Mucosa of gallbladder (tissue), 1 donor: ENCODE data around the gene C1QTNF3. TPM values are rescaled to one million over a fixed set of nuclear protein-coding genes. Genes with fewer than 3 reads are reported as not detected.
"Not testable (repeated sequence)": the region's sequence is repeated elsewhere in the genome, so short reads cannot be mapped to it uniquely, and the experiment has no call there.

Experiments used
- DNase-seq: peaks from one replicate; pipeline ENCODE4 v3.0.0-alpha.2; 2020; ENCODE audit warnings: low spot score
- total RNA-seq: library from RNA; stranded (reverse); gene quantifications from one replicate; pipeline ENCODE4 v1.2.1, GENCODE V29; 2021
- donor health status: DM: no; HTN: no; CAD: no.

Gene C1QTNF3
- total RNA-seq, 1 donor from 2014 or later: 7.0 TPM

DNA sequence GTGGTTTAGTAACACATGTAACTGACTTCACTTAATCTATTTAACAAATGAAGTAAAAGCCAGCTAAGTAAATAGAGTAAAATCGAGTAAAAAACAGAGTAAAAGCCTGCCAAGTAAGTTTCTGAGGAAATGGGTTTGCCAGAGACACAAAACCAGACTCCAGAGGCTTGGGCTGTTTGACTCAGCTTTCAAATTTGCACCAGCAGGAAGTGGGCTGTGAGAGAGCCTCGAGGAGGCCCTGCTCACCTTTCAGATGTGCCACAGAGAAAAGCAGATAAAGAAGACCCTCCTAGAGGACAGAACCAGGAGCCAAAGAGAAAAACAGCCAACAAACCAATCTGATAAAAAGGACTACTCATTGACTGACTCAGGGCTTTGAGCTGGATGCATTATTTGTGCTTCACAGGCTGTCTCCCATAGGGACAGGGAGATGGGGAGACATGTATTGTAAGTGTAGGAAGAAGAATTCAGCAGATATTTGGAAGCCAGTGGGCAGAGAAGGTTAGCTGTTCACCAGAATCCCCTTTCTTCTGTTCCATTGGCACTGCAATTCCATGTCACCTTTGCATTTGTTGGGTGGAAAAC, 20.8 kb downstream of the C1QTNF3 start:
- no peak for DNase-seq

DNA sequence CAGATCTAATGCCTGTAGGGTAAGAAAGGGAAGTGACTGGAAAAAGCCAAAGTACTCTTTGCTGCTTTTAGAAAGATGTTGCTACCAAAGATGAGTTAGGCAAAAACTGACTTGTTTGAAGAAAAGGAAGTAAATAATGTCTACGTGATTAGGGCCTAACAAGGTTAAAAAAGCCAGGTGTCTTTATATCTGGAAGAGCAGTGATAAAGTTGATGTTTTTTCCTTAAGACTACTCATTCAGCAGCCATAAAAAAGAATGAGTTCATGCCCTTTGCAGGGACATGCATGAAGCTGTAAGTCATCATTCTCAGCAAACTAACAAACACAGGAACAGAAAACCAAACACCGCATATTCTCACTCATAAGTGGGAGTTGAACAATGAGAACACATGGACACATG, 21.7 kb downstream of the C1QTNF3 start:
- DNase-seq: no peak

DNA sequence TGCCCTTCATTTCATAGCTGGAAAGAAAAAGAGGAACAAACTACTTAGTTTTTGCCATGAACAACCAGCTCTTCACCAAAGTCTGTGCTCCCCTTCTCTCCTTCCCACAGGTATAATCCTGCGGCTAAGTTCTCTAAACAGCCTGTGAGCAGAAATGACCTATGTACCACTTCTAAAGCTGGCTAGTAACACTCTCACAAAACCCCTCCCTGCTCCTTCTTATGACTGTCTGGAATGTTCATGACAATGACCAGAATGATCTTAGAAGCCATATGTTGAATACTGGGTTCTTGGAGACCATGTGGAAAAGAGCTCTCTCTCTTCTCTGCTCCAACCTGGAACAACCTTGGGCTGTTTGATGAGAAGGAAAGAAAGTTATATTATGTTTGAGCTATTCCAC, 22.3 kb downstream of the C1QTNF3 start:
- no peak for DNase-seq

DNA sequence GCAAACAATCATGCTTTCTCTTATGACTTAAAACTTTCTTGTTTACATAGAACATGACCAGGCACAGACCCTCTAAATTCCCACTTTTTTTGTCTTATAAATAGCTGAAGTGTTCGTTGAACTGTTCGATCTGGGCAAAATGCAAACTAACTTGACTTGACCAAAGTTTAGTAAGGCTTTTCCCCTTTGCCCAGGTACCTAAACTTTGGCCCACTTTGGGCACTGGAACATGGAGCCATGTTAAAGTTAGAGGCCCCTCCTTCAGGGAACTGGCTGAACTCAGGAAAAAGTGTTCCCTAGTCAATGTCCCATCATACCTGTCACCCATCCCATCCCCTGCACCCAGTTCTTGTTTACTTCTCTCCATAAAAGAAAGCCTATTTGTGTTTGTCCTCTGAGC, 25.8 kb downstream of the C1QTNF3 start:
- DNase-seq: no peak

DNA sequence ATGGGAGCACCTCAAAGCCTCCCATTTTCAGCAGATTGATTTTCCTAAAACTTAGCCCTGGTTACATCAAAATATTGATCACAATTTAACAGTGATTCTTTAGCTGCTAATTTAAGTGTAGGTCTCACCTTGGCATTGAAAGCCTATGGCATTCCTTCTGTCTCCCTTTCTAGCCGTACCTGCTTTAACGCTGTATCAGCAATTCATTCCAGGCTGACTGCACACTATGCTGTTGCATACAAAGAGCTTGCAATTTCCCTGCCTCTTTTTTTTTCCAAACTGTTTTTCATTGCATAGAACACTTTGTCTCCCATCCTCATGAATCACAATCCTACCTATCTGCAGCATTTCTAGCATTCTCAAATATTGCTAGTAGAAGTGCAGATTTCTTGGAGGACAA, 26.3 kb downstream of the C1QTNF3 start:
- no peak for DNase-seq

DNA sequence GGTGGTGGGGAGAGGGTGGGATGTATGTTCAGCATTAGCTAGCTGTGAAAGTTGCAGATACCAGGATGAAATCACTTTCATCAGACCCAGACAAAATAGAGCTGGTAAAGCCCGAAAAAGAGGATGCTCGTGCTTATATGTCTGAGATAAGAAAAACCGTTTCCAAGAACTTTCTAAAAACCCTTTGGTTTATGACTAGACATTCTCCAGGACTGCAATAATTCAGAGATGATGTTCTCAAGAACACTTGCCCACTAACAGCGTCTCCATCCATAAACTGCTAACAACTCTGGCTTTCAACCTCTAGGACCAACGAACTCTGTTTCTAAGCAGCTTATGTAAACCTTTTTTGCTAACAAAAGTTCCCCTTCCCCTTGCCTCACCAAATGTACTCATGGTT, 26.8 kb downstream of the C1QTNF3 start:
- no peak for DNase-seq

DNA sequence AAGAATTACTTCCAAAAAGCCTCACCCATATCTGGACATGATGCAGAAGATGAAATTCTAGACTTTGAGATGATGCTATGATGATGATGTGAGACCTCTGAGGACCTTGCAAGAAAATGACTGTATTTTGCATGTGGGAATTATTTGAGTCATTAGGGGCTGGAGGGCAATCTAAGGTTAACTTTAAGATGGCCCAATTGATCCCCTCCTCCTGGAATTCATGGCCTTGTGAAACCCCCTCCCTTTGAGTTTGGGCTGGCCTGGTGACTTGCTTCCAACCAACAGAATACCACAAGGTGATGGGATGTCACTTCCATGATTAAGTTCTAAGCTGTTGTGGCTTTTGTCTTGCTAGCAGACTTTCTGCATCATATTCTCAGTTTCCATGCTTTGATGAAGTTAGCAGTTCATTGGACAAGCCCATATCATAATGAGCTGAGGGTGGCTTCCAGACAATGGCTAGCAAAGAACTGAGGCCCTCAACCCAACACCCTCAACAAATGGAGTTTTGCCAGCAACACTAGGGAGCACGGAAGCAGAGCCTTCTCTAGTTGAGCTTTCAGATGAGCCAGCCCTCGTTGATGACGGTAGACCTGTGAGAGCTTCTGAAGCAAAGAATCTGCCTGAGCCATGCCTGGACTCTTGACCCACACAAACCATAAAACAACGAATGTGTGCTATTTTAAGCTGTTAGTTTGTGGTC, 27.7 kb downstream of the C1QTNF3 start:
- DNase-seq: no peak

DNA sequence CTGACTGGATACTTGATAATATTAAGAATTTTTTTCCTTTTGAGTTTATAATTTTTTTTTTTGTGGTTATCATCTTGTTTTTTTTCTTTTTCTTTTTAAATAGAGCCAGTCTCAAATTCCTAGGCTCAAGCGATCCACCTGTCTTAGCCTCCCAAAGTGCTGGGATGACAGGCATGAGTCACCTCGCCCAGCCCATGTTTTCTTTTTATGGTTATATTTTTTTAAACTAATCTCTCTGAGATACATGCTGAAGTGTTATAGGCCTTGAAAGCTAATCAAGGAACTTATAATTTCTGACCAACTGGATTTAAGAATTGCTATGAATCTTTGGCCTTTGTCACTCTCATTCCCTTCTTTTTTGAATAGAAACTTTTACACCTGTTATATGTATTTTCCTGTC, 28.4 kb downstream of the C1QTNF3 start:
- DNase-seq: no peak

DNA sequence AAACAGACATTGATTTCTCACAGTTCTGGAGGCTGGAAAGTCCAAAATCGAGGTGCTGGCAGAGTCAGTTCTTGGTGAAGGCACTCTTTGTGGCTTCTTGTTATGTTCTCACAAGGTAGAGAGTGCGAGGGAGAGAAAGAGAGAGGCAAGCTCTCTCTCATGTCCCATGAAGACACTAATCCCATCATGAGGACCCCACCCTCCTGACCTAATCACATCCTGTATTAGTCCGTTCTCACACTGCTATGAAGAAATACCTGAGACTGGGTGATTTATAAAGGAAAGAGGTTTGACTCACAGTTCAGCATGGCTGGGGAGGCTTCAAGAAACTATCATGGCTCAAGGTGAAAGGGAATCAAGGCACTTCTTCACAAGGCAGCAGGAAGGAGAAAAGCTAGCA, 29.5 kb downstream of the C1QTNF3 start:
- no peak for DNase-seq

DNA sequence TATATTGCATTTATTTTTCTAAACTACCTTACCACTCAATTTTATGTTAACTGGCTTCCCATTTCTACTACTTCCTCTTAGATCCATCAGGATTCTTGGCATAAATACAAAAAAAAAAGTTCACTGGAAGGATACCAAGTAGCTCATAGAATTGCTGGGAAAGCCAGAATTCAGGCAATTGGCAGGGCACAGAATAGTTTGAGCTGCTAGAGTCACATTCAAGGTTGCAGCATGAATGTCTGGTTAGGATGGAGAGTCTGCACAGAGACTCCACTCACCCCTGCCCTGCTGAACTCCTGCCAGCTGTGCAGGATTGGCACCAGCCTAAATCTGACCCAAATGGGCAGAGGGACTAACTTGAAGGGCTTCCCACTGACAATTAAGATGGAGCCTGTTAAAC, 30.2 kb downstream of the C1QTNF3 start:
- no peak for DNase-seq

DNA sequence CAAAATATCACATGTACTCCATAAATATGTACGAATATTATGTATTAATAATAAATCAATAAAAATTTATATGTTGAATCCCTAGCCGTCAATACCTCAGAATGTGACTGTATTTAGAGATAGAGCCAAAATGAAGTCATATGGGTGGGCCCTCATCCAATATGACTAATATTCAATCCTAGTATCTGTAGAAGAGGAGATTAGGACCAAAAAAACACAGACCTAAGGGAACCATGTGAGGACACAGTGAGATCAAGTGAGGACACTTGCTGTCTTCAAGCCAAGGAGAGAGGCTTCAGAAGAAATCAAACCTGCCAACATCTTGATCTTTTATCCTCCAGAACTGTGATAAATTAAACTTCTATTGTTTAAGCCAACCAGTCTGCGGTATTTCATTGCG, 31.5 kb downstream of the C1QTNF3 start:
- no peak for DNase-seq

DNA sequence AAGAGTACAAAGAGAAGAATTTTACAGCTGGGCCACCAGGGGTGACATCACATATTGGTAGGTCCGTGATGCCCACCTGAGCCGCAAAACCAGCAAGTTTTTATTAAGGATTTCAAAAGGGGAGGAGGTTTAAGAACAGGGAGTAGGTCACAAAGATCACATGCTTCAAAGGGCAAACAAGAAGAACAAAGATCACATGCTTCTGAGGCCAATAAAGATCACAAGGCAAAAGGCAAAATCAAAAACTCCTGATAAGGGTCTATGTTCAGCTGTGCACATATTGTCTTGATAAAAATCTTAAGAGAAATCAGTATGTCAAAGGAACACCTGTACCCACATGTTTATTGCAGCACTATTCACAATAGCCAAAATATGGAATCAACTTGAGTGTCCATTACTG, 32.9 kb downstream of the C1QTNF3 start:
- not testable (repeated sequence) for DNase-seq

DNA sequence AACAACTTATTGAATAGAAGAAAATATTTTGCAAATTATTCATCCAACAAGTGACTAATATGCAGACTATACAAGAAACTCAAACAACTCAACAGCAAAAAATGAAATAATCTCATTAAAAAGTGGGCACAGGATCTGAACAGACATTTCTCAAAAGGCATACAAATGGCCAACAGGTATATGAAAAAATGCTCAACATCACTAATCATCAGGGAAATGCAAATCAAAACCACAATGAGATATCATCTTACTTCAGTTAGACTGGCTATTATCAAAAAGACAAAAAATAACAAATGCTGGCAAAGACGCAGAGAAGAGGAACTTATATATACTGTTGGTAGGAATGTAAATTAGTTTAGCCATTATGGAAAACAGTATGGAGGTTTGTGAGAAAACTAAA, 33.4 kb downstream of the C1QTNF3 start:
- no peak for DNase-seq

DNA sequence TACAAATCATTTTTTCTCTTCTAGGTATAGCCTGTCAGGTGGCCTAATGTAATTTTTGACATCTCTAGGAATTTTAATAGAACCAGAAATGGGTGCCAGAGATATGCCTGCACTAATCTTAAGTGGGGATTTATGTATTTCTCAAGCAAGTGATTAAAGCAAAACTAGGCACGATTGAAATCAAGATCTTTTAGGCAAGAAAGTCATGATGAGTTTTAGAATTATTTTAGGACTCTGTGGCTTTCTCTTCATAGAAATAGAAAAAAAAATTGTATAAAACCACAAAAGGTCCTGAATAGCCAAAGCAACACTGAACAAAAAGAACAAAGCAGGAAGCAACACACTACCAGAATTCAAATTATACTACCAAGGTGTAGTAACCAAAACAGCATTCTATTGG, 34.2 kb downstream of the C1QTNF3 start:
- DNase-seq: no peak

DNA sequence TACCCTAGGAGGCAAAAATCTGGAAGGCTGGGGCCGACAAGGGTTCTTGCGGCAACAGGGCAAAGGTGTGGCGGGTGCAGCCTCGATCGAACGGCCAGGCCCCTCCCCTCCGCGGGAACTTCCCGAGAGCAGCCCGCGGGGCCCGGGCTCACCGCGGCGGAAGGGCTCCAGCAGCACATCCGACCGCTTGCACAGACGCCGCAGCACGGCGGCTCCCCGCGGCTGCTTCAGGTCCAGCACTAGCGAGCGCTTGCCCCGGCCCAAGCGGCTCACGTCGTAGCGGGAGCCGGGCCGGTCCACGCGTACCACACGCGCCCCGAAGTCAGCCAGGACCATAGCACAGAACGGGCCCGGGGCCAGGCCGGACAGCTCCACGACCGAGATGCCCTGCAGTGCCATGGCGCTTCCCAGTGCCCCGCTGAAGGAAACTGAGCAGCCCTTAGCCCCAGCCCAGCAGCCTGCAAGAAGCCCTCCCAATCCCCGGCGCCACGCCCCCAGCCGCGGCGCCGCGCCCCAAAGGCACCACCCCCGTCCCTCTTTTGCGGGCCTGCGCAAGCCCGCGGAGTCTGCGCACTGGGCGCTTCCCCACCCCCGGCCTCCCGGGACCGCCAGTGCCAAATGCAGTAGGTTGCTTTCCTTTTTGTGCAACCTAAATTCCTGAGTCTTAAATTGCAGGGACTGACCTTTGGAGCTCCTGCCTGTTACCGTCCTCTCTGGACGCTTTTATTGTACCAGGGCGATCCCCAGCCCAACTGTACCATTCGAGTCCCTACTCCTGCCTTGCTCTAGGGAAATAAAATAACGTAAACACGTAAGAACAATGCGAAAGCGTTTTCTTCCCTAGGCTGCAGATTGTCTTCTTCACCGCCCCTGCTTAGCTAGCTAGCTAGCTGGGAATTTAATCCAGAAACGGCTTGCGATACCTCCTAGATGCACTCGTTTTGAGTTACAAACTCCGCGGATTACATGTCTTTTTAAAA, 35.1 kb downstream of the C1QTNF3 start, which contains the start of gene AMACR:
AMACR (minus strand) TSS at position 430 of the 980 bp plus-strand sequence; CDS start at position 399, 31 bp downstream.
- DNase-seq: peak; percentile 94

DNA sequence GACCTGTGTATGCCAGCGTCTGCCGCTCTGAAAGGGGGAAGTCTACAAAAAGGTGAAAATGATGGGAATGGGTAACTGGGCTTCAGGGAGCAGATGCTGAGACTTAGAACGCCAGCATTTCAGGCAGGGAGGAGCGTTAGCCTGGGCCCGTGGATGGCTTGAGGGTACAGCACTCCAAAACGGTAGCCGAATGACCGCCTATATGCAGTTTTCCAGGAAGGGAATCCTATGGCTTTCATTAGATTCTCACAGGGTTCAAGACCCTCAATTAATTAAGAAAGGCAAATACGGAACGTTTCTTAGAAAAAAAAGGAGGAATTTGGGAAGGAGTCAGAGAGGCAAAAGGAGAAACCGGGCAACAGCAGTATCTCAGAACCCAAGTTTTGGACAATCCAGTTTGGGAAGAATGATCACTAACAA, 35.8 kb downstream of the C1QTNF3 start:
- no peak for DNase-seq

DNA sequence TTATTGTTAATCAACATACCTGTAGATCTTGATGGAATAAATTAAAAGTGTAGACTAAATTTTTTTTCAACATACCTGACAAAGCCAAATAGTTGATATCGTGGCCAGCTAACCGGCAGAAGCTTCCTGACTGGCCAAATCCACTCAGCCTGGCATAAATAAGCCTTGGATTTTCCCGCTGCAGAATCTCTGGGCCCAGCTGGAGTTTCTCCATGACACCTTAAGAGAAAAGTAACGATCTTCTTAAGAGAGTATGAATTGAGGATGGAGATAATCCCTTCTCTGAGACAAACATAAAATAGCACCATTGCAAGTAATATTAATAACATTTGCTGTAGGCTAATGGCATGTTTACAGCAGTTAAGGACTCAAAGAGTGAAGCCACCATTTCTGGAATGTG, 37.3 kb downstream of the C1QTNF3 start:
- no peak for DNase-seq

DNA sequence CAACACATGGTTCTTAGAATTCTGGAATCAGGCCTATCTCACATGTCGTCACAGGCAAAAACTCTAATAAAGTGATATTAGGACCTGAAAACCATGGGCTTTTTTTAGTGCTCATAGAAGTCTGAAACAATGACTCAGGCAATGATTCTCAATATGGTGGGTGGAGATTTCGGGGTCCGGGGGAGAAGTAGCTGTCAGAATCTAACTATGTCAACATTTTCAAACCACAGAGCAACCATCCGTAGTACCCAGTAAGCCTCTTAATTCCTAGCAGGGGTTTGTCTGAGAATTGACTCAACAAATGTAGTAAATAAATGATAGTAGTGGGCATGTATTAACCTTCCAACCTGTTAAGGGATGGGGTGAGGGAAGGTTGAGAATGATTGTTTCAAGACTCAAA, 37.8 kb downstream of the C1QTNF3 start:
- DNase-seq: no peak

DNA sequence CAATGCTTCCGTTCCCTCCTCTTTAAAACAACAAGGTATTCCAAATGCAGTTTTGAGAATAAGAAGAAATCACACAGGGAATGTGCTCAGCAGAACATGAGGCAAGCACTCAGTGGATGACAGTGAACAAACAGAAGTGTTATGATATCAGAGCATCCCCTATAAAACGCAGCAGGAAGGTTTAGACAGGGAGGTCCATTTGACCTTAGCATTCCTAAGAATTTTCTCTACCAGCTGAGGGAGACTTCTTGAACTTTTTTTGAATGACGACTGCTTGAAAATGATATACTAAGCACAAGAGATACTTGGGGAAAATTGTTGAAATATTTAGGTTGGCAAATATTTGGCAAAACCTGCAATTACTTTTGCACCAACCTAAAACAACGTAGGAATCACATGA, 39.1 kb downstream of the C1QTNF3 start:
- no peak for DNase-seq

DNA sequence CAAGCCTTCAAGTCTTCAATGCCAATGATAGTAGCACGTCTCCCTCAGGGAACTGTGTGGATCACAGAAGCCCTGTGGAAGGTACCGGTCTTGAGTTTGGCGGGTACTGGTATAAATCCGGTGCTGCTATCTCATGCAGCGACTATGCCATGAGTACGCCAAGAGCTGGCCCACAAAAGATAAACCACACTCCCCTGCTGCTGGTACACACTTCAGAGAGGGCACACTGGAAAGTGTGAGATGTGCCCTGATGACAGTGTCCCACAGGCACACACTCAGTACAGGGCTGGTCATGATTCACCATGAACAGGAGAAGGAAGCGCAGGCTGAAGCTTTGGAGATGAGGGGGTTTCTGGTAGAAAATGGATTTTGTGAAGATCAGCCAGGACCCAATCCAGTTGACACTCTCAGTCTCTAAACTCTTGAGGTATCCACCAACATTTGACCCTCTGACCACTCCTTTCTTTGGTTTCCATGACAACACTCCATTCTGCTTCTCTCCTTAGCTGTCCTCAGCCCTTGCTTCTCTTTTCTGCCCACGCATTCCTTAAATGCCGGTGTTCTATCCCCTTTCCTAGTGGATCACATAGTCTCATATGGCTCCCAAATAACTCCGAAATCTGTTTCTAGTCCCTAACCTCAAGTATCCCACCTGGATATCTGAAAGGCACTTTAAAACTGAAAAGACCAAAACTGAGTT, 40.2 kb downstream of the C1QTNF3 start:
- no peak for DNase-seq

DNA sequence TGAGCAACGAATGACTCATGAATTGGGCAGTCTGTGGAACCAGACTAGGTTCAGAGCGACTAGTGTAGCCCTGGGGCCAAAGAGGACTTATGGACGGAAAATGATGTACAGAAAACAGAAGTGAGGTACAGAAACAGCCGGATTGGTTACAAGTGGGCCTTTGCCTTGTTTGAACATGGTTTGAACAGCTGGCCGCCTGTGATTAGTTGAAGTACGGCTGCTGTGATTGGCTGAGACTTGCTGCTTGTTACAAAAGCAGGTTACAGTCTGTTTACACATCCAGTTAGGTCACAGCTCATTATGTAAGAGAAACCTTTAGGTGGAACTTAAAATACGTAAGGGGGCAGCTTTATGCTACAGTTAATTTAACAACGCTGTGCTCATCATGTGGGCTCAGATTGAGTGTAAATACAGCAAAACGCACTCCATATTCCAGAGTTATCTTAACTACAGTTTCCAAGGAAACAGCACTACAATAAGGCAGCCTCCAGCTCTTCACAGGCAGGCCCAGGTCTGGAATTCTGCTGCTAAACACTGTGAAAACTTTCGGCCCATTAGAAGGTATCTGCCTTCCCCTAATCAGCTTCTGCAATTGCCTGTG, 41.7 kb downstream of the C1QTNF3 start:
- DNase-seq: peak; percentile 57

DNA sequence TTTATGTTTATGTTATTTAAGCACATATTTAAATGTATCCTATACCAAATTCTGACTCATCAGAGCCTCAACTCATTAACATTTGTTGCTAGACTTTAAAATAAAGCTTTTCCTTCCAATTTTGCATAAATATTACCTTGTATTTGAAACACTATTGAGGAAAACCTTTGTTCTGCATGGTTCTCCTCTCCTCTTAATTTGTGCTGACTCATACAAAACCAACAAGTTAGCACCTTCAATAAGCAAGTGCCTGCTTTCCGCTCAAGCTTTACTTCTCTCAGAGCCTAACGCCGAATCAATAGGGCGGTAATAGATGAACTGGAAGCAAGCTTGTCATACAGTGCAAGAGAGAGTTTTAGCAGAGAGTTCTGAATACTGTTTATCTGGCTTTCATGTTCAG, 43.0 kb downstream of the C1QTNF3 start:
- no peak for DNase-seq
